Myocyte (in vitro differentiated cells): ENCODE measurements around the gene XRCC5. TPM values are rescaled to one million over a fixed set of nuclear protein-coding genes. Genes with fewer than 3 reads are reported as not detected.
"Not testable (repeated sequence)": the region's sequence is repeated elsewhere in the genome, so short reads cannot be mapped to it uniquely, and the experiment has no call there.

Experiments used
- DNase-seq: peaks from one replicate; pipeline ENCODE4 v3.0.0-alpha.2; 2012; ENCODE audit warnings: low read depth
- total RNA-seq: library from RNA; depleted of rRNA; stranded (reverse); fragments of >200 nt; gene quantifications from 2 replicates; pipeline ENCODE4 v1.2.3, GENCODE V29; 2014

Gene XRCC5
- total RNA-seq, 1 donor from 2014 or later = 278 TPM

GRCh38 chr2:216192931-216193330 lies 83.8 kb downstream of the XRCC5 start:
- no peak for DNase-seq

GRCh38 chr2:216194013-216194412 lies 84.9 kb downstream of the XRCC5 start:
- no peak for DNase-seq

DNA sequence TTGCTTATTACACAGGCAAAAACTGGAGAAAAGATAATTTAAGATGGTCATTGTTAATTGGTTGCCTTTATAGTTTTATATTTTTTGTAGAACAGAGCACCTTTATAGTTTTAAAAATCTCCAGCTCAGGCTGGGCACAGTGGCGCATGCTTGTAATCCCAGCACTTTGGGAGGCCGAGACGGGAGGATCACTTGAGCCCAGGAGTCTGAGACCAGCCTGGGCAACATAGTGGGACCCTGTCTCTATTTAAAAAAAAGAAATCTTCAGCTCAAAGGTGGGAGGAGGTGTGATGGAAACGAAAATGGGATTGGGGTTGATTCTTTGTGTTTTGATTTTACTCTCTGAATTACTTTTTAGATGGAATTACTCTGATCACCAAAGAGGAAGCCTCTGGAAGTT lies 85.4 kb downstream of the XRCC5 start:
- no peak for DNase-seq

- peak; percentile 34 for DNase-seq
These were observed 86.4 kb downstream of the XRCC5 start for GRCh38 chr2:216195565-216196029.

GRCh38 chr2:216201692-216202306 lies 92.7 kb downstream of the XRCC5 start:
- DNase-seq = no peak

GRCh38 chr2:216202626-216203250 lies 93.6 kb downstream of the XRCC5 start:
- no peak for DNase-seq

DNA sequence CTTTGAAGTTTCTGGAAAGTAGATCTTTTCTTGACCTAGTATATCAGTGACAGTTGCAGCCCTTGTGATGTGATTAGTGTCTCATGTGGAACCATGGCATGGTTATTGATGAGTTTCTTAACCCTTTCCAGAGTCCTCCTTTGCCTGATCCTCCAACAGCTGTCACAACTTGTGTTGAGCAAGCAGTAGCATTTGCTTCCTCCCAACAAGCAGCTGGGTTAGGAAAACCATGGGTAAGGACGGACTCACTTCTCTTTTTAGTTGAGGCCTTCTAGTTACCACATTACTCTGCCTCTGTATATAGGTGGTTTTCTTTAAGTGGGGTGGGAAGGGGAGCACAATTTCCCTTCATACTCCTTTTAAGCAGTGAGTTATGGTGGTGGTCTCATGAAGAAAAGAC lies 96.3 kb downstream of the XRCC5 start:
- no peak for DNase-seq

- DNase-seq = no peak
These were observed 97.0 kb downstream of the XRCC5 start for GRCh38 chr2:216206041-216206703.

GRCh38 chr2:216206821-216207220 lies 97.7 kb downstream of the XRCC5 start:
- DNase-seq = no peak

- not testable (repeated sequence) for DNase-seq
These were observed 99.5 kb downstream of the XRCC5 start for GRCh38 chr2:216208661-216209060.

DNA sequence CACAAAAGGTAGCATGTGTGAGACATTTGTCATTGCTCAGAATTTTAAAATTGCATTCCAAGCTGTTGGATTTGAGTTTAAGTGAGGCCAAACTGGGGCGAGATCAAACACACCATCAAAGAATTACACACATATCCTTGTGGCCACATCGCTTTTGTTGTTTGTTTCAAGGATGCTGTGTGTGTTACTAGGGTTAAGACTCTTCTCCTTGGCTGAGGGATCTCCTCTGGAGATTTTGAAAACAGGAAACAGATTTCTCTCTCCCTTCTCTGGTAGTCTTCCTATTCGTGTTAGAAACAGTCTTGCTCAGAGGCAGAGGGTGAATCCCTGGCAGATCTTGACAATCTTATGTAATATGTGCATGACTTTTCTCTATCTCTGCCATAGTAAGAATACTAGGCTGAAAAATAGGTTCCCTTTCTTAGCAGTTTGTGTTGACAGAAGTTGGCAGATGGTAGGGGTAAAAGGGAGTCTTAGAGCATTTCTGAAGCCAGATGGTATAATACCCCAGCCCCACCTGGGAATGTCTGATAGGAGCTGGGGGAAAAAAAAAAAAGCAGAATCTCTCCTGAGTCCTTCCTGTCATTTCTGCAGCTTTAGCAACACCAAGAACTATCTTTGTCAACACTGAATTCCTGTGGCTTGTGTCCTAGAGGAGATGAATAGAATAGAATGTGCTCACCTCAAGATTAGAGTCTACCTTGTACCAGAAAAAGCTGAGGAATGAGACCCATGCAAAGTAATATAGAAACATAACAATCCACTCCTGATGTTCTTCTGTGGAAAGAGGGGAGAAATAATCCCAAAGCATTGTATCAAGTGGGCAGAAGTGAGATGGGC lies 101.8 kb downstream of the XRCC5 start:
- no peak for DNase-seq

- DNase-seq = no peak
These were observed 102.5 kb downstream of the XRCC5 start for GRCh38 chr2:216211614-216212145.

- DNase-seq = no peak
These were observed 105.6 kb downstream of the XRCC5 start for GRCh38 chr2:216214768-216215167.

GRCh38 chr2:216215658-216216390 lies 106.7 kb downstream of the XRCC5 start:
- DNase-seq = no peak

DNA sequence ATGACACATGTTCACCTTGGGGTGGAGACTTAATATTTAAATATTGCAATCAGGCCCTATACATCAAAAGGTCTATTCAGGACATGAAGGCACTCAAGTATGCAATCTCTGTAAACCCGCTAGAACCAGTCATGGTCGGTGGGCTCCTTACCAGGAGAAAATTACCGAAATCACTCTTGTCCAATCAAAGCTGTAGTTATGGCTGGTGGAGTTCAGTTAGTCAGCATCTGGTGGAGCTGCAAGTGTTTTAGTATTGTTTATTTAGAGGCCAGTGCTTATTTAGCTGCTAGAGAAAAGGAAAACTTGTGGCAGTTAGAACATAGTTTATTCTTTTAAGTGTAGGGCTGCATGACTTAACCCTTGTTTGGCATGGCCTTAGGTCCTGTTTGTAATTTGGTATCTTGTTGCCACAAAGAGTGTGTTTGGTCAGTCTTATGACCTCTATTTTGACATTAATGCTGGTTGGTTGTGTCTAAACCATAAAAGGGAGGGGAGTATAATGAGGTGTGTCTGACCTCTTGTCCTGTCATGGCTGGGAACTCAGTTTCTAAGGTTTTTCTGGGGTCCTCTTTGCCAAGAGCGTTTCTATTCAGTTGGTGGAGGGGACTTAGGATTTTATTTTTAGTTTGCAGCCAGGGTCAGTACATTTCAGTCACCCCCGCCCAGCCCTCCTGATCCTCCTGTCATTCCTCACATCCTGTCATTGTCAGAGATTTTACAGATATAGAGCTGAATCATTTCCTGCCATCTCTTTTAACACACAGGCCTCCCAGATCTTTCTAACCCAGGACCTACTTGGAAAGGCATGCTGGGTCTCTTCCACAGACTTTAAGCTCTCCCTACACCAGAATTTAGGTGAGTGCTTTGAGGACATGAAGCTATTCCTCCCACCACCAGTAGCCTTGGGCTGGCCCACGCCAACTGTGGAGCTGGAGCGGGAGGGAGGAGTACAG lies 108.1 kb downstream of the XRCC5 start:
- peak; percentile 28 for DNase-seq

DNA sequence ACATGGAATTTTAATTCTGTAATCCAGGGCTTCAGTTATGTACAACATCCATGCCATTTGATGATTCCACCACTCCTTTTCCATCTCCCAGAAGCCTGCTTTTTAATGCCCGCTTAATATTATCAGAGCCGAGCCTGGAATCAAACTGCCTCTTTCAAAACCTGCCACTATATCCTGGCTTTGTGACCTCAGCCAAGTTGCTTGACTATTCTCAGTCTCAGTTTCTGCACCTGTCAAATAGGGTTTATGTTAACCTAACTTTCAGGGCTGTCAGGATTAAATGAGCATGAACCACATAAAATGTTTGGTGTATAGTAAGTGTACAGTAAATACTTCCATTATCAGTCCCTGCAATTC lies 108.7 kb downstream of the XRCC5 start:
- DNase-seq = no peak

DNA sequence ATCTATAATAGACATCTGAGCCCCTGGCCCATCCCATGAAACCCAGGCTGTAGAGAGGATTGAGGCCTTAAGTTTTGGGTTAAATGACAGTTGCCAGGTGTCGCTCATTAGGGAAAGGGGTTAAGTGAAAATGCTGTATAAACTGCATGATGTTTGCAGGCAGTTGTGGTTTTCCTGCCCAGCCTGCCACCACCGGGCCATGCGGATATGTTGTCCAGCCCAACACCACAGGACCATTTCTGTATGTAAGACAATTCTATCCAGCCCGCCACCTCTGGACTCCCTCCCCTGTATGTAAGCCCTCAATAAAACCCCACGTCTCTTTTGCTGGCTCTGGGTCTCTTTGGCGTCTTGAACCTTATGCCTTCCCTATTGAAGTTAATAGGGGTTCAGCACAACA lies 110.7 kb downstream of the XRCC5 start:
- no peak for DNase-seq

- DNase-seq = no peak
These were observed 111.8 kb downstream of the XRCC5 start for GRCh38 chr2:216220976-216221375.

GRCh38 chr2:216221811-216222210 lies 112.7 kb downstream of the XRCC5 start:
- DNase-seq = no peak
